HCT116 (cell line): ENCODE results near the gene FAM241A.

ENCODE experiments used
- EZH2 ChIP-seq: fragments of 200-600 bp; sonication (generic); IDR thresholded peaks from 2 replicates; pipeline ENCODE4 v1.6.1; 2017; ENCODE audit warnings: antibody characterized with exemption, mixed run types
- JUND ChIP-seq: IDR thresholded peaks from 2 replicates; pipeline ENCODE4 v1.6.1; 2012
- MAX ChIP-seq: IDR thresholded peaks from 2 replicates; pipeline ENCODE4 v1.6.1; 2012
- POLR2A ChIP-seq: IDR thresholded peaks from 2 replicates; pipeline ENCODE4 v1.7.0; 2011; ENCODE audit warnings: borderline replicate concordance; ENCODE audit not compliant: insufficient read depth, insufficient read length; ENCODE audit errors: extremely low read depth
- REST ChIP-seq: IDR thresholded peaks from 2 replicates; pipeline ENCODE4 v1.6.1; 2012; ENCODE audit warnings: low read depth
- SP1 ChIP-seq: IDR thresholded peaks from 2 replicates; pipeline ENCODE4 v1.6.1; 2012; ENCODE audit warnings: low read depth
- SRF ChIP-seq: IDR thresholded peaks from 2 replicates; pipeline ENCODE4 v1.6.1; 2012; ENCODE audit warnings: low read depth
- TCF7L2 ChIP-seq: IDR thresholded peaks from 2 replicates; pipeline ENCODE4 v1.7.0; 2011; ENCODE audit warnings: borderline replicate concordance, inconsistent platforms; ENCODE audit not compliant: insufficient read depth, insufficient read length; ENCODE audit errors: extremely low read depth
- ZFX ChIP-seq: fragments of 450-650 bp; IDR thresholded peaks from 2 replicates; pipeline ENCODE4 v1.6.1; 2017
- ZNF274 ChIP-seq: fragments of 200-500 bp; sonication (Bioruptor generic); IDR thresholded peaks from 2 replicates; pipeline ENCODE4 v1.6.1; 2014; ENCODE audit warnings: mild to moderate bottlenecking, low read depth, low read length, inconsistent platforms
- TF ChIP-seq, protein P1 (sequence below), 3 experiments: fragments of 200-600 bp in 1 of 3; sonication (generic) in 1 of 3; IDR thresholded peaks in 2 of 3; conservative IDR thresholded peaks in 1 of 3; 2 replicates each; pipeline ENCODE4 v1.5.1; 2012 to 2017; ENCODE audit warnings: low read depth in 2 of 3, low read length in 2 of 3, antibody characterized with exemption in 1 of 3, borderline replicate concordance in 1 of 3, control low read depth in 1 of 3, mild to moderate bottlenecking in 1 of 3, mixed read lengths in 1 of 3, mixed run types in 1 of 3, moderate library complexity in 1 of 3; ENCODE audit not compliant: insufficient read depth in 1 of 3

DNA sequence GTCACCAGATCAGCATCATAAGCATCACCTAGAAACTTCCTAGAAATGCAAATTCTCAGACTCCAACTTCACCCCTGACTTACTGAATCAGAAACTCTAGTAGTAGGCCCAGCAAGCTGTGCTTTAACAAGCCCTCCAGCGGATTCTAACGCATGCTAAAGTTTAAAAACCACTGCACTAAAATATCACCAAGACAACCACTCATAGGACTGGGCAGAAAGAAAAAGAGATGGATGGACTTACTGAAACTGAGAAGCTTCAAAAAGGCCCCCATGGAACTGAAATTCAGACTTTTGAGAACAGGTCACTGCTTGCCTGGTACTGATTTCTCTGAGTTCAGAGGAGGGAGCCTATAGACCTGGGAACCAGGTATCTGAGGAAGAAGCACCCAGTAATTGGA, 40.1 kb downstream of the FAM241A start:
- no peak for TF ChIP-seq POLR2A
- TF ChIP-seq, protein P1, sequence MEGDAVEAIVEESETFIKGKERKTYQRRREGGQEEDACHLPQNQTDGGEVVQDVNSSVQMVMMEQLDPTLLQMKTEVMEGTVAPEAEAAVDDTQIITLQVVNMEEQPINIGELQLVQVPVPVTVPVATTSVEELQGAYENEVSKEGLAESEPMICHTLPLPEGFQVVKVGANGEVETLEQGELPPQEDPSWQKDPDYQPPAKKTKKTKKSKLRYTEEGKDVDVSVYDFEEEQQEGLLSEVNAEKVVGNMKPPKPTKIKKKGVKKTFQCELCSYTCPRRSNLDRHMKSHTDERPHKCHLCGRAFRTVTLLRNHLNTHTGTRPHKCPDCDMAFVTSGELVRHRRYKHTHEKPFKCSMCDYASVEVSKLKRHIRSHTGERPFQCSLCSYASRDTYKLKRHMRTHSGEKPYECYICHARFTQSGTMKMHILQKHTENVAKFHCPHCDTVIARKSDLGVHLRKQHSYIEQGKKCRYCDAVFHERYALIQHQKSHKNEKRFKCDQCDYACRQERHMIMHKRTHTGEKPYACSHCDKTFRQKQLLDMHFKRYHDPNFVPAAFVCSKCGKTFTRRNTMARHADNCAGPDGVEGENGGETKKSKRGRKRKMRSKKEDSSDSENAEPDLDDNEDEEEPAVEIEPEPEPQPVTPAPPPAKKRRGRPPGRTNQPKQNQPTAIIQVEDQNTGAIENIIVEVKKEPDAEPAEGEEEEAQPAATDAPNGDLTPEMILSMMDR (IDR thresholded peaks at IDR 0.05 in 2 of 3, conservative IDR thresholded peaks at IDR 0.05 in 1 of 3; ENCODE audit: borderline replicate concordance in 1 of 3, insufficient read depth in 1 of 3, low read depth in 2 of 3, low read length in 2 of 3): no peak
- TF ChIP-seq SRF: no peak
- no peak for TF ChIP-seq MAX
- no peak for TF ChIP-seq SP1
- no peak for TF ChIP-seq TCF7L2
- no peak for TF ChIP-seq EZH2
- no peak for TF ChIP-seq REST
- TF ChIP-seq ZNF274: no peak
- no peak for TF ChIP-seq JUND
- no peak for TF ChIP-seq ZFX
